Prostate gland (tissue), 2 donors: ENCODE measurements around the gene IGFL3.

Experiments used
- POLR2A ChIP-seq: fragments of 450-650 bp; IDR thresholded peaks from one replicate; pipeline ENCODE4 v1.6.1; 2016; ENCODE audit warnings: antibody characterized with exemption, mild to moderate bottlenecking
- TF ChIP-seq, protein P1 (sequence below), 4 experiments: fragments of 200-600 bp in 2 of 4; fragments of 450-650 bp in 2 of 4; sonication (generic) in 2 of 4; IDR thresholded peaks; 1 replicate in 3 of 4; 2 replicates in 1 of 4; pipeline ENCODE4 v1.5.1; 2016 to 2019; ENCODE audit warnings: antibody characterized with exemption in 4 of 4, mild to moderate bottlenecking in 2 of 4, moderate library complexity in 2 of 4

DNA sequence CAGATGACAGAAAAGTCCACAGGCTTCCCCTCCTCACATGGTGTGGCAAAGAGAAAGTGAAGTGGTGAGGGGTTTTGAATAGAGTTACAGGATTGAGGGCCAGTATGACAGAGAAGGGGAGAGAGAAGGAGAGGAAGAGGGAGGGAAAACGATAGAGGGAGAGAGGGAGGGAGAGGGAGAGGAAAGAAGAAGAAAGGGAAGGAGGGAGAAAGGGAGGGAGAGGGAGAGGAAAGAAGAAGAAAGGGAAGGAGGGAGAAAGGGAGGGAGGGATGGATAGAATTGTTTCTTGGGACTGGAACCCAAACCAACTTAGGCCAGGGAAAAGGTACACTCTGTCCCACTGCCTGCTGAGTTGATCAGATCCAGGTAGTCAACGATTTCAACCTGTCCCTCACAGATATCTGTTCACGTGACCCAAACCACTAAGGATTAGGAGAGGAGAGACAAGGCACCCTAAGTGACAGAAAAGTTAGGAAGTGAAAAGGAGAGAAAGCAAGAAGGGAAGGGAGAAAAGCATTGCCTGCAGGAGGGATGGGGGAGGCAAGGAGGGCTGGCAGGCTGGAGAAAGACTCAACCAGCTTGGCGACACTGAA is 8.1 kb upstream of the IGFL3 start:
- TF ChIP-seq, protein P1, sequence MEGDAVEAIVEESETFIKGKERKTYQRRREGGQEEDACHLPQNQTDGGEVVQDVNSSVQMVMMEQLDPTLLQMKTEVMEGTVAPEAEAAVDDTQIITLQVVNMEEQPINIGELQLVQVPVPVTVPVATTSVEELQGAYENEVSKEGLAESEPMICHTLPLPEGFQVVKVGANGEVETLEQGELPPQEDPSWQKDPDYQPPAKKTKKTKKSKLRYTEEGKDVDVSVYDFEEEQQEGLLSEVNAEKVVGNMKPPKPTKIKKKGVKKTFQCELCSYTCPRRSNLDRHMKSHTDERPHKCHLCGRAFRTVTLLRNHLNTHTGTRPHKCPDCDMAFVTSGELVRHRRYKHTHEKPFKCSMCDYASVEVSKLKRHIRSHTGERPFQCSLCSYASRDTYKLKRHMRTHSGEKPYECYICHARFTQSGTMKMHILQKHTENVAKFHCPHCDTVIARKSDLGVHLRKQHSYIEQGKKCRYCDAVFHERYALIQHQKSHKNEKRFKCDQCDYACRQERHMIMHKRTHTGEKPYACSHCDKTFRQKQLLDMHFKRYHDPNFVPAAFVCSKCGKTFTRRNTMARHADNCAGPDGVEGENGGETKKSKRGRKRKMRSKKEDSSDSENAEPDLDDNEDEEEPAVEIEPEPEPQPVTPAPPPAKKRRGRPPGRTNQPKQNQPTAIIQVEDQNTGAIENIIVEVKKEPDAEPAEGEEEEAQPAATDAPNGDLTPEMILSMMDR (IDR thresholded peaks at IDR 0.05) = no peak
- no peak for TF ChIP-seq POLR2A
